ENCODE measurements around the gene C1orf74.

DNA sequence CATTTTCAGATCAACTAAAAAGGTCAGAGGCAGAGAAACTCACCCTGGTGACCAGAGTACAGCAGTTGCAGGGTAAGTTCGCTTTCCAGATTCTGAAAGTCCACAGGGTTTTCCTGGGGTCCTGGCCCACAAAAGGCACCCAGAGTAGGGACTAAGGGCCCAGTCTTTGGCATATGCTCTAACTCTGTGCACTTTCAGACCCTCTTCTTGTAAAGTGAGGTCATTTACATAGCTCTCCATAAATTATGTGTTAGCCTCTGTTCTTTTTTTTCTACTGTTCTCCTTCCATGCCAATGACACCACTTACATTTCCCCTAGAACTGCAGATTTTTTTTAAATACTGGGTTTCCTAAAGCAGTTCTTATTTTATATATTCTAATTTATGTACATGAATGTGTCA is 6.3 kb downstream of the C1orf74 start:
- TF ChIP-seq, protein P1, sequence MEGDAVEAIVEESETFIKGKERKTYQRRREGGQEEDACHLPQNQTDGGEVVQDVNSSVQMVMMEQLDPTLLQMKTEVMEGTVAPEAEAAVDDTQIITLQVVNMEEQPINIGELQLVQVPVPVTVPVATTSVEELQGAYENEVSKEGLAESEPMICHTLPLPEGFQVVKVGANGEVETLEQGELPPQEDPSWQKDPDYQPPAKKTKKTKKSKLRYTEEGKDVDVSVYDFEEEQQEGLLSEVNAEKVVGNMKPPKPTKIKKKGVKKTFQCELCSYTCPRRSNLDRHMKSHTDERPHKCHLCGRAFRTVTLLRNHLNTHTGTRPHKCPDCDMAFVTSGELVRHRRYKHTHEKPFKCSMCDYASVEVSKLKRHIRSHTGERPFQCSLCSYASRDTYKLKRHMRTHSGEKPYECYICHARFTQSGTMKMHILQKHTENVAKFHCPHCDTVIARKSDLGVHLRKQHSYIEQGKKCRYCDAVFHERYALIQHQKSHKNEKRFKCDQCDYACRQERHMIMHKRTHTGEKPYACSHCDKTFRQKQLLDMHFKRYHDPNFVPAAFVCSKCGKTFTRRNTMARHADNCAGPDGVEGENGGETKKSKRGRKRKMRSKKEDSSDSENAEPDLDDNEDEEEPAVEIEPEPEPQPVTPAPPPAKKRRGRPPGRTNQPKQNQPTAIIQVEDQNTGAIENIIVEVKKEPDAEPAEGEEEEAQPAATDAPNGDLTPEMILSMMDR (IDR thresholded peaks at IDR 0.05; ENCODE audit: low read depth, low read length, poor library complexity, severe bottlenecking) = no peak
- no peak for TF ChIP-seq EZH2phosphoT487 (IDR thresholded peaks at IDR 0.05; ENCODE audit: borderline replicate concordance, low read length)
